Caco-2 (cell line): ENCODE results near the gene WIF1. TPM values are rescaled to one million over a fixed set of nuclear protein-coding genes. Genes with fewer than 3 reads are reported as not detected.

ENCODE experiments used
- BruUV-seq: library from RNA; stranded (reverse); fragments of 400-500 nt; replicated peaks from 2 replicates; lab custom pipeline; 2021; lab: Mats Ljungman, UMichigan
- CTCF ChIA-PET: fragments of 300-600 bp; sonication (Branson Sonifier 250); formaldehyde crosslinking; loops from one replicate; lab custom pipeline; 2022; ENCODE audit warnings: antibody characterized with exemption; lab: Charles Lee
- POLR2A ChIA-PET: fragments of 300-600 bp; sonication (Branson Sonifier 250); formaldehyde crosslinking; loops from one replicate; lab custom pipeline; 2022; ENCODE audit warnings: antibody characterized with exemption; lab: Charles Lee
- DNase-seq, 2 experiments: peaks; one replicate each; pipeline versions ENCODE4 v3.0.0 to v3.0.0-alpha.2; 2020 to 2022
- H3K27me3 ChIP-seq: replicated peaks from 2 replicates; pipeline ENCODE4 v1.6.0; 2011; ENCODE audit warnings: low read length; ENCODE audit not compliant: control insufficient read depth, insufficient read depth
- H3K36me3 ChIP-seq: 2 replicates; pipeline ENCODE4 v1.5.1; 2011; ENCODE audit warnings: low read length; ENCODE audit not compliant: control insufficient read depth, insufficient read depth
- H3K4me1 ChIP-seq: fragments of 250-450 bp; sonication (Bioruptor Pico); 2 replicates; pipeline ENCODE4 v1.5.1; 2020; ENCODE audit warnings: mild to moderate bottlenecking
- H3K4me3 ChIP-seq: 2 replicates; pipeline ENCODE4 v1.5.1; 2011; ENCODE audit warnings: low read depth, mild to moderate bottlenecking, control low read depth, low read length
- H3K9me3 ChIP-seq: fragments of 250-450 bp; sonication (Bioruptor Pico); 2 replicates; pipeline ENCODE4 v1.5.1; 2020; ENCODE audit warnings: mild to moderate bottlenecking, moderate library complexity
- H3K27ac Mint-ChIP-seq: one replicate; pipeline ENCODE4 v1.8.0; 2022; ENCODE audit warnings: mixed read lengths; ENCODE audit not compliant: unreplicated experiment
- H3K27me3 Mint-ChIP-seq: one replicate; pipeline ENCODE4 v1.8.0; 2022; ENCODE audit warnings: mixed read lengths; ENCODE audit not compliant: insufficient read depth, unreplicated experiment
- H3K36me3 Mint-ChIP-seq: one replicate; pipeline ENCODE4 v1.8.0; 2022; ENCODE audit warnings: mild to moderate bottlenecking, mixed read lengths; ENCODE audit not compliant: insufficient read depth, unreplicated experiment
- H3K4me1 Mint-ChIP-seq: one replicate; pipeline ENCODE4 v1.8.0; 2022; ENCODE audit warnings: low read depth, mixed read lengths; ENCODE audit not compliant: unreplicated experiment
- H3K4me3 Mint-ChIP-seq: one replicate; pipeline ENCODE4 v1.8.0; 2022; ENCODE audit warnings: mild to moderate bottlenecking, moderate library complexity, mixed read lengths; ENCODE audit not compliant: unreplicated experiment
- H3K9me3 Mint-ChIP-seq: one replicate; pipeline ENCODE4 v1.8.0; 2022; ENCODE audit warnings: mixed read lengths; ENCODE audit not compliant: unreplicated experiment
- intact Hi-C: fragments of 100-400 bp; cut with micrococcal nuclease; formaldehyde crosslinking; loops from one replicate; pipeline ENCODE4 v1.10.0; 2022; ENCODE audit not compliant: unreplicated experiment
- total RNA-seq: library from RNA; stranded (reverse); gene quantifications from 2 replicates; pipeline ENCODE4 v1.2.3, GENCODE V29; 2022
- TF ChIP-seq, protein P1 (sequence below), 2 experiments: fragments of 200-600 bp in 1 of 2; IDR thresholded peaks; 1 replicate in 1 of 2; 2 replicates in 1 of 2; pipeline versions ENCODE4 v1.5.1 to v1.8.0; 2011 to 2022; ENCODE audit warnings: antibody characterized with exemption in 1 of 2, control low read depth in 1 of 2, inconsistent platforms in 1 of 2, low read depth in 1 of 2, low read length in 1 of 2, mild to moderate bottlenecking in 1 of 2, moderate library complexity in 1 of 2; ENCODE audit not compliant: insufficient read depth in 1 of 2, severe bottlenecking in 1 of 2, unreplicated experiment in 1 of 2

Gene WIF1
- total RNA-seq, 1 experiment from 2014 or later, result not detected

- intact Hi-C loops, result no loop called here
Observed at GRCh38 chr12:65084579-65084978, 36.5 kb downstream of the WIF1 start.

GRCh38 chr12:65083581-65083980, 37.5 kb downstream of the WIF1 start:
- BruUV-seq, result no TSS peak
- H3K9me3 Mint-ChIP-seq, result no peaks in the 10 kb centered on the region
- H3K4me1 Mint-ChIP-seq, result no peaks in the 10 kb centered on the region
- no peak for DNase-seq
- H3K27me3 Mint-ChIP-seq, result no peaks in the 10 kb centered on the region
- no peak overlapping the region for H3K27ac Mint-ChIP-seq
- Histone ChIP-seq H3K36me3 (no peaks in the 10 kb centered on the region), H3K27me3 (no peaks in the 10 kb centered on the region), H3K4me3 (no peak overlapping the region), H3K4me1 (no peaks in the 10 kb centered on the region), H3K9me3 (no peaks in the 10 kb centered on the region)
- ChIA-PET CTCF (no interaction called here), POLR2A (no interaction called here)
- TF ChIP-seq, protein P1, sequence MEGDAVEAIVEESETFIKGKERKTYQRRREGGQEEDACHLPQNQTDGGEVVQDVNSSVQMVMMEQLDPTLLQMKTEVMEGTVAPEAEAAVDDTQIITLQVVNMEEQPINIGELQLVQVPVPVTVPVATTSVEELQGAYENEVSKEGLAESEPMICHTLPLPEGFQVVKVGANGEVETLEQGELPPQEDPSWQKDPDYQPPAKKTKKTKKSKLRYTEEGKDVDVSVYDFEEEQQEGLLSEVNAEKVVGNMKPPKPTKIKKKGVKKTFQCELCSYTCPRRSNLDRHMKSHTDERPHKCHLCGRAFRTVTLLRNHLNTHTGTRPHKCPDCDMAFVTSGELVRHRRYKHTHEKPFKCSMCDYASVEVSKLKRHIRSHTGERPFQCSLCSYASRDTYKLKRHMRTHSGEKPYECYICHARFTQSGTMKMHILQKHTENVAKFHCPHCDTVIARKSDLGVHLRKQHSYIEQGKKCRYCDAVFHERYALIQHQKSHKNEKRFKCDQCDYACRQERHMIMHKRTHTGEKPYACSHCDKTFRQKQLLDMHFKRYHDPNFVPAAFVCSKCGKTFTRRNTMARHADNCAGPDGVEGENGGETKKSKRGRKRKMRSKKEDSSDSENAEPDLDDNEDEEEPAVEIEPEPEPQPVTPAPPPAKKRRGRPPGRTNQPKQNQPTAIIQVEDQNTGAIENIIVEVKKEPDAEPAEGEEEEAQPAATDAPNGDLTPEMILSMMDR (IDR thresholded peaks at IDR 0.05; ENCODE audit: insufficient read depth in 1 of 2, low read depth in 1 of 2, low read length in 1 of 2, severe bottlenecking in 1 of 2, unreplicated experiment in 1 of 2), result no peak
- no peaks in the 10 kb centered on the region for H3K36me3 Mint-ChIP-seq
- H3K4me3 Mint-ChIP-seq, result no peak overlapping the region
- intact Hi-C loops, result no loop called here

More at GRCh38 chr12:65084579-65084978, 36.5 kb downstream of the WIF1 start:
- Mint-ChIP-seq H3K4me1 (no peaks in the 10 kb centered on the region), H3K36me3 (no peaks in the 10 kb centered on the region), H3K27me3 (no peaks in the 10 kb centered on the region), H3K9me3 (no peaks in the 10 kb centered on the region), H3K4me3 (no peak overlapping the region), H3K27ac (no peak overlapping the region)
- Histone ChIP-seq H3K4me3 (no peak overlapping the region), H3K4me1 (no peaks in the 10 kb centered on the region), H3K36me3 (no peaks in the 10 kb centered on the region), H3K27me3 (no peaks in the 10 kb centered on the region), H3K9me3 (no peaks in the 10 kb centered on the region)
- ChIA-PET CTCF (no interaction called here), POLR2A (no interaction called here)
- DNase-seq, result no peak
- no TSS peak for BruUV-seq
- TF ChIP-seq, protein P1 (IDR thresholded peaks at IDR 0.05; ENCODE audit: insufficient read depth in 1 of 2, low read depth in 1 of 2, low read length in 1 of 2, severe bottlenecking in 1 of 2, unreplicated experiment in 1 of 2), result no peak

DNA sequence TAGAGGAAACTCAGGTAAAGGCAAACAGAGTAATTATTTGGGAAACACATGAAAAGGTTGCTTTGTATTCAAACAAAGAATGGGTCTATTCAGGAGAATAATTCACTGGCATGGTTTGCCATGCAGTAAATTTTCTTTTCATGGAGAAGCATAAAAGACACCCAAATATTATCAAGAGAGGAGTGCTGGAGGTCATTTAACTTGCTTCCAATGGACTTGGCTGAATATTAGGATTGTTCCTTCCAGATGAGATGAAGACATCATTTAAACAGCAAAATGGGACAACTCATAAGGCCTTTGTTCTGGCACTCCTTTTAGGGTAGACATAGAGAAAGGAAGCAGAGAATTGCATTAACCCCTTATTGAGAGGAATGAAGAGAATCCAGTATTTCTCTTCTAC, 38.7 kb downstream of the WIF1 start:
- H3K27ac Mint-ChIP-seq, result no peak overlapping the region
- no peak overlapping the region for H3K4me3 ChIP-seq
- no TSS peak for BruUV-seq
- H3K27me3 ChIP-seq, result no peaks in the 10 kb centered on the region
- no peaks in the 10 kb centered on the region for H3K36me3 ChIP-seq
- no peaks in the 10 kb centered on the region for H3K4me1 ChIP-seq
- no peaks in the 10 kb centered on the region for H3K9me3 Mint-ChIP-seq
- H3K4me3 Mint-ChIP-seq, result no peak overlapping the region
- no peaks in the 10 kb centered on the region for H3K9me3 ChIP-seq
- no peaks in the 10 kb centered on the region for H3K36me3 Mint-ChIP-seq
- ChIA-PET POLR2A (no interaction called here), CTCF (no interaction called here)
- TF ChIP-seq, protein P1 (IDR thresholded peaks at IDR 0.05; ENCODE audit: insufficient read depth in 1 of 2, low read depth in 1 of 2, low read length in 1 of 2, severe bottlenecking in 1 of 2, unreplicated experiment in 1 of 2), result no peak
- no peaks in the 10 kb centered on the region for H3K4me1 Mint-ChIP-seq
- DNase-seq, result no peak
- H3K27me3 Mint-ChIP-seq, result no peaks in the 10 kb centered on the region
- intact Hi-C loops, result no loop called here
